ENCODE data around the gene NCBP2L.

NCBP2L gene

DNA sequence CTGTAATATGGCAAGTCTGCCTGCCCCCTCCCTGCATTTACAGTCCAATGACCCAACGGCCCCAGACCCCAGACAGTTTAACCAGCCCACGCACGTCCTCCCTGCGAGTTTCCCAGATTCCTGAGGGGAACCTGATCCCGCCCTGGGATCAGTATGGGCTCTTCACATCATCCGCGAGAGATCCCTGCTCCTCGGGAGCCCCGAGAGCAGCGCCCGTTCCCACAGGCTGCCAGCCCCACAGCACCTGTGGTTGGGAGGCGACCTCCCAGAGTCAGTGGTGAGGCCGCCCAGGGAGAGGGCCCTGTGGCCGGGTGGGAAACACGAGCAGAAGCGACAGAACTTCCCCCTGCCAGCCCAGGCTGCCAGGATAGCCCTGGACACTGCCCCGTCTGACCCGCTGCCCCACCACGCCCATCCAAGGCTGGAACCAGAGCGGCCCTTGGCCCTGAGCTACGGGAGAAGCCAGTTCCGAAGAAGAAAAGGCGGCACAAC, 34.8 kb upstream of the NCBP2L start:
- POLR2A ChIA-PET, result interaction anchor here (0.6 kb wide), 1 partner anchor 70 kb away, joined by 6 read pairs; no protein-coding TSS in a partner anchor
- H3K4me1 ChIP-seq (ENCODE audit: control insufficient read depth, insufficient read depth, low read length), result peaks cover 21% of the 10 kb centered on the region
- peak overlapping the region; percentile 83 for H3K27ac ChIP-seq (ENCODE audit: extremely low read depth, low read depth, low read length)
- TF ChIP-seq, protein P1, sequence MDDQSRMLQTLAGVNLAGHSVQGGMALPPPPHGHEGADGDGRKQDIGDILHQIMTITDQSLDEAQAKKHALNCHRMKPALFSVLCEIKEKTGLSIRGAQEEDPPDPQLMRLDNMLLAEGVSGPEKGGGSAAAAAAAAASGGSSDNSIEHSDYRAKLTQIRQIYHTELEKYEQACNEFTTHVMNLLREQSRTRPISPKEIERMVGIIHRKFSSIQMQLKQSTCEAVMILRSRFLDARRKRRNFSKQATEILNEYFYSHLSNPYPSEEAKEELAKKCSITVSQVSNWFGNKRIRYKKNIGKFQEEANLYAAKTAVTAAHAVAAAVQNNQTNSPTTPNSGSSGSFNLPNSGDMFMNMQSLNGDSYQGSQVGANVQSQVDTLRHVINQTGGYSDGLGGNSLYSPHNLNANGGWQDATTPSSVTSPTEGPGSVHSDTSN (CRISPR knock-in tag; IDR thresholded peaks at IDR 0.05), result no peak
- 0 out of 2 replicates have a peak, but pooled peaks have one; percentile 44 for TF ChIP-seq GLIS1 (tag by site-specific recombination; IDR thresholded peaks at IDR 0.05)
- TF ChIP-seq ZBTB20 (tag by site-specific recombination; IDR thresholded peaks at IDR 0.05), result 0 out of 2 replicates have a peak, but pooled peaks have one; percentile 57
- CTCF ChIA-PET, result interaction anchor here (0.6 kb wide), 1 partner anchor 11 kb away, joined by 5 read pairs; no protein-coding TSS in a partner anchor
- no peaks in the 10 kb centered on the region for H3K9me3 ChIP-seq (ENCODE audit: control insufficient read depth, insufficient read depth, low read depth, low read length)
- H3K4me3 ChIP-seq (ENCODE audit: low read depth, low read length), result no peak overlapping the region
- no peaks in the 10 kb centered on the region for H3K36me3 ChIP-seq (ENCODE audit: control insufficient read depth in 2 of 2, insufficient read depth in 1 of 2, low read length in 2 of 2)

DNA sequence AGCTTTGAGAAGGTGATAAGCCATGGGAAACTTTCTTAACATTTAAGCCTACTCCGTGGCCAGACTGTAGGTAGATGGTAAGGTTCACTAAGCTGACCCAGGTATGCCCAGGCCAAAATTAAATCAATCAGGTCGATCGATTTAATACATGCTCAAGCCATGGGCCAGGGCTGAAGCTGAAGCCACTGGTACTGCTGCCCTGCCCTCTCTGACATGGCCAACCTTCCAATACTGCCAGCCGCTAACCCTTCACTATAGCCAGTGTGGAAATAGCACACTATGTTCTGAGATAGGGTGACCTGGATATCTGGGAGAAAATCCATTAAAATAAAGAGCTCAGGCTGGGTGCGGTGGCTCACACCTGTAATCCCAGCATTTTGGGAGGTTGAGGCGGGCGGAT, 33.5 kb upstream of the NCBP2L start:
- TF ChIP-seq SETDB1 (IDR thresholded peaks at IDR 0.05; ENCODE audit: insufficient read length, low read length) (no peak), BCL11B (tag by site-specific recombination; IDR thresholded peaks at IDR 0.05; ENCODE audit: low read depth) (no peak), ZBTB48 (tag by site-specific recombination; IDR thresholded peaks at IDR 0.05) (no peak), ZNF558 (tag by site-specific recombination; IDR thresholded peaks at IDR 0.05) (no peak), GLI4 (tag by site-specific recombination; IDR thresholded peaks at IDR 0.05) (no peak), ZNF670 (tag by site-specific recombination; IDR thresholded peaks at IDR 0.05; ENCODE audit: low read depth) (no peak), ZNF174 (tag by site-specific recombination; IDR thresholded peaks at IDR 0.05) (no peak), ZNF132 (tag by site-specific recombination; IDR thresholded peaks at IDR 0.05; ENCODE audit: borderline replicate concordance) (no peak), MZF1 (tag by site-specific recombination; IDR thresholded peaks at IDR 0.05; ENCODE audit: borderline replicate concordance) (no peak), ZNF768 (tag by site-specific recombination; IDR thresholded peaks at IDR 0.05) (no peak), ZNF248 (tag by site-specific recombination; IDR thresholded peaks at IDR 0.05) (no peak), ZNF843 (tag by site-specific recombination; IDR thresholded peaks at IDR 0.05) (no peak), ZNF114 (tag by site-specific recombination; IDR thresholded peaks at IDR 0.05) (no peak), ZNF274 (IDR thresholded peaks at IDR 0.05; ENCODE audit: low read length) (no peak), ZNF274 (tag by site-specific recombination; IDR thresholded peaks at IDR 0.05; ENCODE audit: borderline replicate concordance) (no peak), ZNF169 (tag by site-specific recombination; IDR thresholded peaks at IDR 0.05) (no peak), ZNF211 (tag by site-specific recombination; IDR thresholded peaks at IDR 0.05; ENCODE audit: low read depth) (no peak), ZNF791 (tag by site-specific recombination; IDR thresholded peaks at IDR 0.05) (no peak), ZNF24 (tag by site-specific recombination; IDR thresholded peaks at IDR 0.05) (no peak), KLF8 (tag by site-specific recombination; IDR thresholded peaks at IDR 0.05) (no peak)
- CTCF ChIA-PET, result interaction anchor here (0.7 to 1.2 kb wide), 3 partner anchors 12 to 71 kb away, joined by 3 to 5 read pairs (median 3); no protein-coding TSS in a partner anchor
- POLR2A ChIA-PET, result interaction anchor here (0.9 to 1.1 kb wide), 2 partner anchors 12 to 32 kb away, joined by 3 read pairs; partner anchors contain the start of gene TSC22D3
- Histone ChIP-seq H3K9me3 (ENCODE audit: control insufficient read depth, insufficient read depth, low read depth, low read length) (no peaks in the 10 kb centered on the region), H3K4me1 (ENCODE audit: control insufficient read depth, insufficient read depth, low read length) (peaks cover 21% of the 10 kb centered on the region), H3K27ac (ENCODE audit: extremely low read depth, low read depth, low read length) (no peak overlapping the region), H3K36me3 (ENCODE audit: control insufficient read depth in 2 of 2, insufficient read depth in 1 of 2, low read length in 2 of 2) (no peaks in the 10 kb centered on the region), H3K4me3 (ENCODE audit: low read depth, low read length) (no peak overlapping the region)

DNA sequence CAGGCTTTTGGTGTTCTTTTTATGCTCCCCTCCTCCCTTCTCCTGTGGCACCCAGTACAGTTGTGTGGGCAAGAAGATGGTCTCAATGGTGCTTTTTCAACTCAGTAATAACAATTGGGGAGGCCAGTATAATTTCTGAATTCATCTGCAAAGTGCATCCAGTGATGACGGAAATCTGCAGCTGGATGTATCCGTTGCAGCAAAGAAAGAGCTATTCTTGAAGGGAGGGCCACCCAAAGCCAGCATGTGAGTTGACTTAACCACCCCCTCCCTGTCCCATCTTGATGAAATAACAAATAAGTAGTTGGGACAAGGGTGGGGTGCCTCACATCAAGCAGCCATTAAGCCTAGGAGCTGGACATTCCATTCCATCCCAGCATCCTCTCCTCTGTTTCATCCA, 32.7 kb upstream of the NCBP2L start:
- Histone ChIP-seq H3K4me1 (ENCODE audit: control insufficient read depth, insufficient read depth, low read length) (peaks cover 21% of the 10 kb centered on the region), H3K27ac (ENCODE audit: extremely low read depth, low read depth, low read length) (no peak overlapping the region), H3K9me3 (ENCODE audit: control insufficient read depth, insufficient read depth, low read depth, low read length) (no peaks in the 10 kb centered on the region), H3K4me3 (ENCODE audit: low read depth, low read length) (no peak overlapping the region), H3K36me3 (ENCODE audit: control insufficient read depth in 2 of 2, insufficient read depth in 1 of 2, low read length in 2 of 2) (no peaks in the 10 kb centered on the region)
- ChIA-PET POLR2A (interaction anchor here (0.9 to 1.1 kb wide), 2 partner anchors 13 to 31 kb away, joined by 3 read pairs; partner anchors contain the start of gene TSC22D3), CTCF (interaction anchor here (0.6 to 1.2 kb wide), 5 partner anchors 13 to 362 kb away, joined by 3 to 8 read pairs (median 3); no protein-coding TSS in a partner anchor)
- 0 out of 2 replicates have a peak, but pooled peaks have one; percentile 16 for TF ChIP-seq ZNF341 (tag by site-specific recombination; IDR thresholded peaks at IDR 0.05; ENCODE audit: low read depth)
- no peak for TF ChIP-seq ZNF132 (tag by site-specific recombination; IDR thresholded peaks at IDR 0.05; ENCODE audit: borderline replicate concordance)
